ENCODE results near the gene CDC42EP4.

Gene CDC42EP4

GRCh38 chr17:73331060-73331459 is 19.3 kb upstream of the CDC42EP4 start:
- DNase-seq: no peak
- H3K4me3 ChIP-seq (ENCODE audit: low read length): no peak overlapping the region
- no peak overlapping the region for H3K27ac ChIP-seq (ENCODE audit: low read length)
- no peaks in the 10 kb centered on the region for H3K9me2 ChIP-seq (replicated peaks; ENCODE audit: insufficient read depth, low read length)
- no peaks in the 10 kb centered on the region for H4K20me1 ChIP-seq (ENCODE audit: insufficient read depth, low read length)
- no peak overlapping the region for H2AFZ ChIP-seq (ENCODE audit: low read length)
- H3K9me3 ChIP-seq (replicated peaks; ENCODE audit: insufficient read depth, low read length): no peaks in the 10 kb centered on the region
- peaks cover 14% of the 10 kb centered on the region for H3K27me3 ChIP-seq (replicated peaks; ENCODE audit: insufficient read depth, low read length)
- H3K9ac ChIP-seq (ENCODE audit: low read length): no peak overlapping the region
- no peaks in the 10 kb centered on the region for H3F3A ChIP-seq (ENCODE audit: insufficient read depth, low read length)
- H3K79me2 ChIP-seq (ENCODE audit: low read length): no peaks in the 10 kb centered on the region
- TF ChIP-seq, protein P1, sequence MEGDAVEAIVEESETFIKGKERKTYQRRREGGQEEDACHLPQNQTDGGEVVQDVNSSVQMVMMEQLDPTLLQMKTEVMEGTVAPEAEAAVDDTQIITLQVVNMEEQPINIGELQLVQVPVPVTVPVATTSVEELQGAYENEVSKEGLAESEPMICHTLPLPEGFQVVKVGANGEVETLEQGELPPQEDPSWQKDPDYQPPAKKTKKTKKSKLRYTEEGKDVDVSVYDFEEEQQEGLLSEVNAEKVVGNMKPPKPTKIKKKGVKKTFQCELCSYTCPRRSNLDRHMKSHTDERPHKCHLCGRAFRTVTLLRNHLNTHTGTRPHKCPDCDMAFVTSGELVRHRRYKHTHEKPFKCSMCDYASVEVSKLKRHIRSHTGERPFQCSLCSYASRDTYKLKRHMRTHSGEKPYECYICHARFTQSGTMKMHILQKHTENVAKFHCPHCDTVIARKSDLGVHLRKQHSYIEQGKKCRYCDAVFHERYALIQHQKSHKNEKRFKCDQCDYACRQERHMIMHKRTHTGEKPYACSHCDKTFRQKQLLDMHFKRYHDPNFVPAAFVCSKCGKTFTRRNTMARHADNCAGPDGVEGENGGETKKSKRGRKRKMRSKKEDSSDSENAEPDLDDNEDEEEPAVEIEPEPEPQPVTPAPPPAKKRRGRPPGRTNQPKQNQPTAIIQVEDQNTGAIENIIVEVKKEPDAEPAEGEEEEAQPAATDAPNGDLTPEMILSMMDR (IDR thresholded peaks at IDR 0.05; ENCODE audit: low read length): no peak
- no peak for TF ChIP-seq EZH2phosphoT487 (IDR thresholded peaks at IDR 0.05; ENCODE audit: low read length)
- no peaks in the 10 kb centered on the region for H3K4me1 ChIP-seq (ENCODE audit: low read length)
- no peaks in the 10 kb centered on the region for H3K36me3 ChIP-seq (replicated peaks; ENCODE audit: insufficient read depth, low read length)
- H3K4me2 ChIP-seq (ENCODE audit: low read depth, low read length): no peak overlapping the region

- no peaks in the 10 kb centered on the region for H3F3A ChIP-seq (ENCODE audit: insufficient read depth, low read length)
- H3K9me3 ChIP-seq (replicated peaks; ENCODE audit: insufficient read depth, low read length): no peaks in the 10 kb centered on the region
- no peak overlapping the region for H3K4me2 ChIP-seq (ENCODE audit: low read depth, low read length)
- no peak overlapping the region for H2AFZ ChIP-seq (ENCODE audit: low read length)
- no peak overlapping the region for H3K27ac ChIP-seq (ENCODE audit: low read length)
- TF ChIP-seq, protein P1 (IDR thresholded peaks at IDR 0.05; ENCODE audit: low read length): no peak
- no peak for TF ChIP-seq EZH2phosphoT487 (IDR thresholded peaks at IDR 0.05; ENCODE audit: low read length)
- no peak for TF ChIP-seq EZH2 (optimal IDR thresholded peaks at IDR 0.05; ENCODE audit: low read depth, low read length)
- no peaks in the 10 kb centered on the region for H3K9me2 ChIP-seq (replicated peaks; ENCODE audit: insufficient read depth, low read length)
- no peaks in the 10 kb centered on the region for H4K20me1 ChIP-seq (ENCODE audit: insufficient read depth, low read length)
- DNase-seq: no peak
- H3K4me1 ChIP-seq (ENCODE audit: low read length): no peaks in the 10 kb centered on the region
- no peaks in the 10 kb centered on the region for H3K79me2 ChIP-seq (ENCODE audit: low read length)
- no peak overlapping the region for H3K4me3 ChIP-seq (ENCODE audit: low read length)
- H3K9ac ChIP-seq (ENCODE audit: low read length): no peak overlapping the region
- H3K27me3 ChIP-seq (replicated peaks; ENCODE audit: insufficient read depth, low read length): peaks cover 39% of the 10 kb centered on the region
- H3K36me3 ChIP-seq (replicated peaks; ENCODE audit: insufficient read depth, low read length): no peaks in the 10 kb centered on the region
Measured at GRCh38 chr17:73327676-73328075, 15.9 kb upstream of the CDC42EP4 start.

DNA sequence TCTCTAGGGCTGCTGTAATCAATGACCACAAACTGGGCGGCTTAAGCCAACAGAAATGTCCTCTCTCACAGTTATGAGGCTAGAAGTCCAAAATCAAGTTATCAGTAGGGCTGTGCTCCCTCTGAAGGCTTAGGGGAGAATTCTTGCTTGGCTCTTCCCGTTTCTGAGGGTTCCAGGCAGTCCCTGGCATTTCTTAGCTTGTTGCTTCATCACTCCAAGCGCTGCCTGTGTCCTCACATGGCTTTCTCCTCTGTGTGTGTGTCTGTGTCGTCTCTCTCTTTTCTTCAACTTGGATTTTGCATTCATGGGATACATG is 13.7 kb upstream of the CDC42EP4 start:
- H3K4me1 ChIP-seq (ENCODE audit: low read length): no peaks in the 10 kb centered on the region
- peaks cover 43% of the 10 kb centered on the region for H3K27me3 ChIP-seq (replicated peaks; ENCODE audit: insufficient read depth, low read length)
- H3K9ac ChIP-seq (ENCODE audit: low read length): no peak overlapping the region
- H2AFZ ChIP-seq (ENCODE audit: low read length): no peak overlapping the region
- H4K20me1 ChIP-seq (ENCODE audit: insufficient read depth, low read length): no peaks in the 10 kb centered on the region
- no peak overlapping the region for H3K27ac ChIP-seq (ENCODE audit: low read length)
- no peaks in the 10 kb centered on the region for H3K9me2 ChIP-seq (replicated peaks; ENCODE audit: insufficient read depth, low read length)
- TF ChIP-seq EZH2 (optimal IDR thresholded peaks at IDR 0.05; ENCODE audit: low read depth, low read length) (no peak), EZH2phosphoT487 (IDR thresholded peaks at IDR 0.05; ENCODE audit: low read length) (no peak)
- TF ChIP-seq, protein P1 (IDR thresholded peaks at IDR 0.05; ENCODE audit: low read length): no peak
- H3F3A ChIP-seq (ENCODE audit: insufficient read depth, low read length): no peaks in the 10 kb centered on the region
- H3K36me3 ChIP-seq (replicated peaks; ENCODE audit: insufficient read depth, low read length): no peaks in the 10 kb centered on the region
- H3K4me3 ChIP-seq (ENCODE audit: low read length): no peak overlapping the region
- no peak overlapping the region for H3K4me2 ChIP-seq (ENCODE audit: low read depth, low read length)
- no peaks in the 10 kb centered on the region for H3K9me3 ChIP-seq (replicated peaks; ENCODE audit: insufficient read depth, low read length)
- no peak for DNase-seq
- H3K79me2 ChIP-seq (ENCODE audit: low read length): no peaks in the 10 kb centered on the region

Data from MM.1S (cell line).